Renal cortical epithelial cell (primary cell): ENCODE results near the gene COA8. TPM values are rescaled to one million over a fixed set of nuclear protein-coding genes. Genes with fewer than 3 reads are reported as not detected.
A peak's percentile ranks its signal among the peaks of the same experiment; 100 is the strongest.

ENCODE experiments used
- DNase-seq: peaks from one replicate; pipeline ENCODE4 v3.0.0-alpha.2; 2011; ENCODE audit warnings: low read depth
- total RNA-seq: library from RNA; depleted of rRNA; stranded (reverse); fragments of >200 nt; gene quantifications from 2 replicates; pipeline ENCODE4 v1.2.3, GENCODE V29; 2014

COA8 gene
- total RNA-seq, 1 donor from 2014 or later = 31.1 TPM

DNA sequence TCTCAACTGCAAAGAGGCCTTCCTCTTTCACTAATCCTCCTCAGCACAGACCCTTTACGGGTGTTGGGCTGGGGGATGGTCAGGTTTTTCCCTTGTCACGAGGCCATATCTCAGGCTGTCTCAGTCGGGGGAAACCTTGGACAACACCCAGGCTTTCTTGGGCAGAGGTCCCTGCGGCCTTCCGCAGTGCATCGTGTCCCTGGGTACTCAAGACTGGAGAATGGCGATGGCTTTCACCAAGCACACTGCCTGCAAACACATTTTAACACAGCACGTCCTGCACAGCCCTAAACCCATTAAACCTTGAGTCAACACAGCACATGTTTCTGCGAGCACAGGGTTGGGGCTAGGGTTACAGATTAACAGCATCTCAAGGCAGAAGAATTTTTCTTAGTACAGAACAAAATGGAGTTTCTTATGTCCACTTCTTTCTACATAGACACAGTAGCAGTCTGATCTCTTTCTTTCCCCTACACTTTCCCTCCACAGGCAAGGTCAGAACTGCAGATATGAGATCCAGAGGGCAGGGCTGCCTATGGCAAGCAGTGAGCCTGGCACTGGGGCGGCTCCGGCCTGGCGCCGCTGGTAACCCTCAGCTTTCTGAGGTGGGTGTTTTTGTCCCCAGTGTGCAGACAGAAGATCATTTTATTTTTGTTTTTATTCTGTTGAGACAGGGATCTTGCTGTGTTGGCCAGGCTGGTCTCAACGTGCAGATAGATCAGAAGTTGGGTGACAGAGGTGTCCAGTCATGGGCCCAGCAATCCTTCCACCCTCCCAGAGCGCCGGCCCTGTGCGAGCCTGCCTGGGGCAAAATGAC is 37.1 kb upstream of the COA8 start:
- DNase-seq = peak; percentile 76

DNA sequence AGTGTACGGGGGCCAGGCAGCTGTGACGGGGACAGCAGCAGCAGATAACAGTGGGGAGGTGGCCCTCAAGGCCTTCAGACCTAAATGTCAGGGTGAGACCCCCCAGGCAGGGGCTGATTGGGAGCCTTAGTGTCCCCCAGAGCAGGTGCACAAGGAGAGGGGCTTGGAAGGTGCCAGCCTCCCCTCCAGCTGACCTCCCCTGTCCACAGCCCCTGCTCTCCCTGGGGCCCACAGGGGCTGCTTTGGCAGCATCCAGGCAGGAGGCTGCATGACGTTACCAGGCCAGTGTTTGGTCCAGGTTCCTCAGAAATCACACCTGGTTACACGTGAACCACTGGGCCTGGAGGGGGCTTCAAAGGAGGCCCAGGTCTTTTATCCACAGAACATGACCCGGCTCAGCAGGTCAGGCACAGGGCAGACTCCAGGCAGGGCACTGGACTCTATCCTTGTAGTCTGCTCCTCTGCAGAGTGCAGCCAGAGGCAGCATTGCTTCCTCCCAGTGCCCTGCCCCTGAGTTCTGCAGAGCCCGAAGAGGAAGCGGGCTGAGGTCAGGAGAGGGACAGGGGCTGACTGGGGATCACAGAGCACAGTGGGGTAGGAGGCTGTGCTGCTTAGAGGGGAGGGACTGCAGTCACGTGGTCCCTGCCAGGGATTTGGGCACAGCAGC is 36.4 kb upstream of the COA8 start:
- no peak for DNase-seq

DNA sequence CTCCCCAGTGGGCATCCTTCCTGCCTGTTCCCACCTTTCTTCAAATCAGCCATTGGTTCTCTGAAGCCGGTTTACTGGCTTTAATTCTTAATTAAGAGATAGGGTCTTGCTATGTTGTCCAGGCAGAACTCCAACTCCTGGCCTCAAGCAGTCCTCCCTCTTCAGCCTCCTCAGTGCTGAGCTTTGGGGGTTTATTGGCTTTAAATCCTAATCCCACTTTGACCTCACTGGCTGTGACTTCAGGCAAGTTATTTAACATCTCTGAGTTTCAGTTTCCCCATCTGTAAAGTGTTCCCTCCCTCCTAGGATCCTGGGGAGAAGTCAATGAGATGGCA is 35.9 kb upstream of the COA8 start:
- DNase-seq = no peak

DNA sequence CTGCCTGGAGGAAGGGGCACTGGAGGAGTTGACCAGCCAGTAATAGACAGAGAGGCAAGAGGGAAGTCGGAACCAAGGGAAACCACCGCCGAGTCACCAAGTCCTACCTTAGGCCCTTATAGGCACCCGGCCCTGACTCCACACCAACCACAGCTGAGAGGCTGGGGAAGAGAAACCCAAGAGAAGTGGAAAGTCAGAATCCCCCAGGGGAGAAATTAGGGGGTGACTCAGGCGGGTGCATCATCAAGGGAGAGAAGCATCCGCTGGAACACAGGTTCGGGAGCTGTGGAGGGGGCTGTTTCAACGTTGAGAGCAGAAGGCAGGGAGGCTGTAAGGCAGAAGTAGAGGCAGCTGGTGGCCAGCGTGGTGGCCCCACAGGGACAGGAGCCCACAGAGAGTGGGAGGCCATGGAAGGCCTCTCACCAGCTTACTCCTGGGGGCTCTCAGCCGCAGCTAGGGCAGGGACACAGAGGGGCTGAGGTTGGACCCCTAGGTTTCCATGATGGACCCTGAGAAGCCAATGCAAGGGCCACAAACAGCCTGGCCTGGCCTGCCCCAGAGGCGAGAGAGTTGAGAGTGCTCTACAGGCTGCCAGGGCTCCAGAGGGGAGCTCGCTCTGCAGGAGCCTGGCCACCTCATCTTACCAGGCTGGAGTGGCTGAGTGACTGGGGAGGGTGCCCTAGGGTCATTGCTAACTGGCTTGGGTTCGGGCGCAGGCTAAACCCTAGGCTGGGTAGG is 35.2 kb upstream of the COA8 start:
- DNase-seq = peak; percentile 43

DNA sequence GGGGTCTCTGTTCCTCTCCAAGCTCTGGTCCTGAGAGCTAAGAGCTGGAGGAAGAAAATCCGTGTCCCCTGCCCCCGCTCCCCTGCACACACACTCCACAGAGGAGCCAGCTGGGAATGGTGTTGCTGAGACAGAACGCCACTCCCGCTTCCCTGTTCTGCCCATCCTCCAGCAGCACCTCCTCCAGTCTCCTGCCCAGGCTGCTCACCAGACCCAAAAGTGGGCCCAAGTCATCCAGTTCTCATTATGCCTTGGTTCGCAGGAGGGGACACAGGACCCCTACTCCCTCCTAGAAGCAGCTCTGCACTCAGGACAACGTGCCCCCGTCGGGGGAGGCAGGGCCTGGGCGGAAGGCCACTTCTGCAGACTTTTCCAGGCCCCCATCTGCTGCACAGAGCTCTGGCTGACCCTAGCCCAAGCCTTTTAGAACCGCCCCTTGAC is 34.6 kb upstream of the COA8 start:
- DNase-seq = peak; percentile 27

DNA sequence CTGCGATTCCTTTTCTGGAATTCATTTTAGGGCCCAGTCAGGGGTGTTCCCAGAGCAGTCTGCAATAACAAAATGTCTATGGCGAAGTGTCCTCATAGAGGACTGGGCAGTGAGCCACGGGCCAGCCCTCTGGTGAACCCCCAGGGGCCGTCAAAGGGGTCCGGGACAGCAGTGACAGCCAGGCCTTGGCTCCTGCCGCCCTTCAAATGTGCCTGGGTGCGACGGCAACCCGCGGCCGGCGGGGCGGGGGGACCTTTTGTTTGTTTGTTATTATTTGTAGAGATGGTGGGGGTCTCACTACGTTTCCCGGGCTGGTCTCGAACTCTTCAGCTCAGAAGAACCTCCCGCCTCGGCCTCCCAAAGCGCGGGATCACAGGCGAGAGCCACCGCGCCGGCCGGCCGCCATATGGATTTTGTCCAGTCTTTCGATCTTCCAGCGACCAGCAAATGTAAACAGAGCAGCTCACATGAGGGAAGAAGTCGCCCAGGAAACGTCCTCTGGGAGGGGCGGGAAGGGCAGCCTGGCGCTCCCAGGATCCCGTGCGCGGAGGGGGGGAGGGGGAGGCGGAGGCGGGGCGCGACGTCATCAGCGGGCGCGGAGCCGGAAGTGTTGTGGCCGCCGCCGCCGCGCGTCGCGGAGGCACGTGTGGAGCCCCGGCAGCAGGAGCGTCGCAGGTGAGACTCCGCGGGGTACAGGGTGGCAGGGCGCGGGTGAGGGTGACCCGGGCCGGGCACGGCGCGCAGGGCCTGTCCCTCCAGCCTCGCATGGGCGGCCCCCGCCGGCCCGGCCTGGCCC is 34.0 kb upstream of the COA8 start, which contains the start of gene TRMT61A:
Gene TRMT61A (plus strand): TSS at position 610 of the 796 bp plus-strand sequence. CDS start 783 bp downstream, outside the sequence.
- DNase-seq = peak; percentile 78

DNA sequence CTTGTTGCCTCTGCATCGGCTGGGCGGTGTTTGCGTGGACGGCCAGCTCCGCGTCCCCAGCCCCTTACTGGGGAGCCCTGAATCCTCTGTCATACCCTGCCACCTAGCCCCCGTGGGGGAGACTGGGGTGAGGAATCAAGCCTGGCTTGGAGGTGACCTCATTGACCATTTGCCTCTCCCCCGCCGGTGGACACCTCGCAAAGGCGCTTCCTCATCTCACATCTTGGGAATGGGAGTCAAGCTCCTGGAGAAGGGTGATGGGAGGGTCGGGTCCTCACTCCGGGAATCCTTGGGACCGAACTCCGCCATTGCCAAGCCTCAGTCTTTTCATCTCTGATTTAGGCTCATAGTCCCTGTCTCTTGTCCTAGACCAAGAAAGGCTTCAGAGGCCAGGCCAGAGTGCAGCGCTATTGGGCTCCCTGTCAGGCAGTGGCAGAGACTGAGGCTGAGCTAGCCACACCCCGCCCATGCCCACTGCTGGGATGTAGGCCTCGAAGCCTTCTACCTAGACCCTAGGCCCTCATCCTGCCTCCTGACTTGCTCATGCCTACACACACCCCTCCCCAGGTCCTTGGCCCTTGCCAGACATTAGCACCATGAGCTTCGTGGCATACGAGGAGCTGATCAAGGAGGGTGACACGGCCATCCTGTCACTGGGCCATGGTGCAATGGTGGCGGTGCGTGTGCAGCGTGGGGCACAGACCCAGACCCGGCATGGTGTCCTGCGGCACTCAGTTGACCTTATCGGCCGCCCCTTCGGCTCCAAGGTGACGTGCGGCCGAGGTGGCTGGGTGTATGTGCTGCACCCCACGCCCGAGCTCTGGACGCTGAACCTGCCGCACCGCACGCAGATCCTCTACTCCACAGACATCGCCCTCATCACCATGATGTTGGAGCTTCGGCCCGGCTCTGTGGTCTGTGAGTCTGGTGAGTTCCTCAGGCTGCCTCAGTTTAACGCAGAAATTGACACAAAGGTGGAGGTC is 33.1 kb upstream of the COA8 start:
- no peak for DNase-seq

DNA sequence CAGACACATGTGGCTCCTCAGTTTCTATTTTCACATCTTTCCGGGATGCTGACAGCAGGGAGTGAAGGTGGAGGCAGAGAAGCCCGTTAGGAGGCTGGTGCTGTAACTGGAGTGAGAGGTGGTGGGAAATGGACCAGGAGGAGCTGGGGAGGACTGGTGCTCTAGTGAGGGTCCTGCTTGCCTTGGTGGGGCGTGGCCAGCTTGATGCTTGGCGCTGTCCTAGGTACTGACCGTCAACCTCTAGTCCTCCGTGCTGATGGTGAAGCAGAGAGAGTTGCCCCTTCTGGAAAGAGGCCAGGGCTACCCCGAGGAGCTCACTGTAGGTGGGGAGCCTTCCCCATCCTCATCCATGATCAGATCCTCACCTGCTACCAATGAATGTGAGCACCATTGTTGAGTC is 32.4 kb upstream of the COA8 start:
- DNase-seq = no peak

DNA sequence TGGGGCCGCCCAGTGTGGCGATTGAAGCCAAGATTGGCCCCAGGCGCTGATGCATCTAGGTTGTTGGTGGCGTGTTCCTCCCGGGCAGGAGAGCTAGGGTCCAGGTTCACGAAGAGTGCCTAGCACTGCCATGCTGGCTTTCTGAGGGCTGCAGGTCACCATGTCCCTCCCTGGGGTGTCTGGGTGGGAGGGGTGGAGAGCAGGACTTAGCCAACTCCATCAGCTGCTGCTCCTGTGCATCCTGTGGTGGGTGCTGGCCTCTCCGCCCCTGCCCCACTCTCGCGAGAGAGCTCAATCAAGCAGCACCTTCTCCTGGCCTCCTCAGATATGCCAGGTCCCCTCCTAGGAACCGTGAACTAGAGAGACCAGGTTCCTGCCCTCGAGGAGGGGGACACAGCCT is 31.9 kb upstream of the COA8 start:
- no peak for DNase-seq

DNA sequence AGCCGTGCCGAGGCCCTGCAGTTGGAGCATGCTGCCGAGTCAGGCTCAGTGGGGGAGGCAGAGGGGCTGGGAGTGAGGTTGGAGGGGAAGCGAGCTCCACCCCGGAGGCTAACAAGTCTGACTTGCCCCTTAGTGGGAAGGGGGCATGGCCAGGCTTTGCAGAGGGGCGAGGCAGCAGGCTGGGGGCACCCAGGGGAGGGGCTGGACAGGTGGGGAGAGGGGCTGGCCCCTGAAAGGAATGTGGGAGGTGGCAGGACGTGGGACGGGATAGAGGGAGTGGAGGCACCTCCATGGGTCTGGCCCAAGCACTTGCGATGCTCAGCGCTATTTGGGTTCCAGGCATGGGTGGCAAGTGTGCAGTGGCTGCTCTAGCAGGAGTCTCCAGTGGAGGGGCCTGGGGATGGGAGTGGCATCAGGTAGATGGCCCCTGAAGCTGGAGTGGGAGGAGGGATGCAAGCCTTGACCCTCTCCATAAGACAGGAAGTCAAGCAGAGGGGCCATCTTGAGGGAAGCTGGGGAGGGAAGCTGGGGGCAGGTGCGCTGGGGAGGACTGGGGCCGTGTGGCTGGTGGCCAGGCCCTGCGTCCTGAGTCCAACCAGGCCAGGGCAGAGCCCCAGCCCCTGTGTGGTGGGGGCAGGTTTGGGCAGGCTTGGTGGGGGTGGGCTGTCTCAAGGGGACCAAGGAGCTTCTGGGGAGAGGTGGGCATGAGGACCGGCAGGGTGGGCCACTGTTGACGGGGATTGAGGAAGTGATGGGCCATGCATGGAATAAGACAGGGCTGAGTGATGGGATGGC is 31.1 kb upstream of the COA8 start:
- no peak for DNase-seq

DNA sequence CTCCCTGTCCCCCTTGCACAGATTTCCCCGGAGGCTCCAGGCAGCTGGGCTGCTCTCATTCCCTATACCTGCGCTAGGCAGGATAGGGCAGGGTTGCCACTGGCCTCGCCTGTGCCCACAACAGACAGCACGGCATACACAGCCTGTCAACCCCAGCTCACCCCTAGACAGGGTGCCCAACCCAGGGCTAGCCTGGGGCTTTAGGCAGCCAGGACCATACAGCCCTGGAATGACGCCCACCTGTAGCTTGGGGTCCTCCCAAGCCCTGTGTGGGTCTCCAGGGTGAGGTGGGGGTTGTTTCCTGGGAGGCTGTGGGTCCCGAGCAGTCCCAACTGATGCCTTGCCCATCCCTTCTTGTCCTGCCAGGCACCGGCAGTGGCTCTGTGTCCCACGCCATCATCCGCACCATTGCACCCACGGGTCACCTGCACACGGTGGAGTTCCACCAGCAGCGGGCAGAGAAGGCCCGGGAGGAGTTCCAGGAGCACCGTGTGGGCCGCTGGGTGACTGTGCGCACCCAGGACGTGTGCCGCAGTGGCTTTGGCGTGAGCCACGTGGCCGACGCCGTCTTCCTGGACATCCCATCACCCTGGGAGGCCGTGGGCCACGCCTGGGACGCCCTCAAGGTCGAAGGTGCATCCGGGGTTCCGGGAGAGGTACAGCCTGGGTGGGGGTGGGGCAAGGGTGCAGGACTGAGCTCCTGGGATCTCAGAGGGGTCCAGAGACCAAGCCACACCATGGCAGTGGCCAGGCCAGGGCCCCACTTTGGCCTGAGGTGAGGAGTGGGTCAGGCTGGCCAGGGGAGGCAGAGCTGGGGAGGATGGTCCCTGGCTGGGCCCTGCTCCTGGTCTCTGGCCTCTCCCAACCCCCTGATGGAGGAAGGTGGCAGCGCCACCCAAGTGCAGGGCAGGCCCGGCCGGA is 30.3 kb upstream of the COA8 start:
- no peak for DNase-seq

DNA sequence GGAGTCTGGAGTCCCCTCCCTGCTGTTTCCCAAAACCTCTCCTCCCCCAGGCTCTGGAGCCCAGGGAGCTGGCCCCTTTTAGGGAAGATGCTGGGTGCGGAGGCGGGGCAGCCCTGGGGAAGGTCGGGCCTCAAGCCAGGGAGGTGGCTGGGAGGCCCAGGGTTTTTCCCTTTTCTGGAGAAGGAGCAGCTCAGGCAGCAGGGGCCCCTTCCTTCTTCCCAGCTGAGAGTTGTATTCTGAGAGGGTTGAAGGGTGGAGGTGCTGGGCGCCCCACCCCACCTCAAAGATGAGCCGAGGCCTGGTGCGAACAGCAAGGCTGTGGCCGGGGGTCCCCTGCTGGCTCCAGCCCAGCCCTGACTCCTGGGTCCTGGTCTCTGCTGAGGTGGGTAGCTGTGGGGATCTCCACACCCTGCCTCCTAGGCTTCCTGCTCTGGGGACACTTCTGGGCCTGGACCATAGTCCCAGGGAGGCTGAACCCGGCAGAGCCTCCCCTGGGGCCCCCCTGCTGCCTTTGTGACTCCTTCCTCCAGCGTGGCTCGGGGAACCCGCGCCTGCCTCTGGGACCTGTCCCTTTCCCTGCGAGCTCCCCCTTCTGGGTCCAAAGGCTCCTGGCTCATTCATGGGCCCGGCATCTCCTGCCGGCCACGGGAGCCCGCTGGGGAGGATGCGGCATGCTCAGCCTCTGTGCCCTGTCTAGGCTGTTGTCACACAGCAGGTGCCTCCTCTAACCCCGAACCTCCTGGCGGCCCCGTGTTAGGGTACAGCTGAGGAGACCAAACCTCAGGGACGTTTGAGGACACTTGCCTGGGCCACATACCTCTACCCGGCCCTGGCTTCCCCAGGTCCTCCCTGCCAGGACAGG is 29.4 kb upstream of the COA8 start:
- no peak for DNase-seq

DNA sequence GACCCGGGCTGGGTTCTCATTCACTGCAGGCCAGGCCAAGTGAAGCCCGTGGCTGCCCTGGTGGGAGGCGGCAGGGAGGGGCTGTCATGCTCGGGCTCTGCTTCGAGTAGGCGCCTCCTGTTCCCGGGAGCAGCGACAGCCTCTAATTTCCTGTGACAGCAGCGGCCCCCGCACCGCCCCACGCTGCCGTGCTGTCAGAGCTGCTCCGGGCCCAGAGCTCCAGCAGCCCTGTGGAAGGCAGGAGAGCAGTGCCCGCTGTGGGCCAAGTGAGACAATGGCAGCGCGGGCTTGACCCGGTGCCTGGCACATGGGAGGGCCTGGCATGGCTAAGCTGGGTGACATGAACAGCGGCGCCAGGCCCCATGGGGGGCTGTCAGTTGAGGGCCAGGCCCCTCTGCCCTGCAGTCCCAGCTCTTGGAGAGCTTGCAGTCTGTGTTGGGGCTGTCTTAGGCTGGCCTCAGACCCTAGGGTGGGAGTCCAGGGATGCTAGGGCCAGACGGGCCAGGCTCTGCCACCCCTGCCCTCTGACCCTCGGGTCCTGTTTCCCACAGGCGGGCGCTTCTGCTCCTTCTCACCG is 28.7 kb upstream of the COA8 start:
- no peak for DNase-seq

DNA sequence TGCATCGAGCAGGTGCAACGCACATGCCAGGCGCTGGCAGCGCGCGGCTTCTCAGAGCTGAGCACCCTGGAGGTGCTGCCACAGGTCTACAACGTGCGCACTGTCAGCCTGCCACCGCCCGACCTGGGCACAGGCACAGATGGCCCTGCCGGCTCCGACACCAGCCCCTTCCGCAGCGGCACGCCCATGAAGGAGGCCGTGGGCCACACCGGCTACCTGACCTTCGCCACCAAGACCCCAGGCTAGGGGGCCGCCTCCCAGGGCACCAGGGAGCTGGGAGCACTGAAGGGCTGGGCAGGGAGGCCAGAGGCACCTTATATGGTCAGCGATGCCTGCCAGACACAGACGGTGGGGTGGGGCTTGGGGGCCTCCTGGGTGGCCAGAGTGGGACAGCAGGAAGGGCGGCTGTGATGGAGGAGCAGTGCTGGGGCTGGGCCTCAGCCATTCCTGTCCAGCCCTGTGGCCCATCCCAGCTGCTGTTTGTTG is 28.1 kb upstream of the COA8 start:
- DNase-seq = no peak

DNA sequence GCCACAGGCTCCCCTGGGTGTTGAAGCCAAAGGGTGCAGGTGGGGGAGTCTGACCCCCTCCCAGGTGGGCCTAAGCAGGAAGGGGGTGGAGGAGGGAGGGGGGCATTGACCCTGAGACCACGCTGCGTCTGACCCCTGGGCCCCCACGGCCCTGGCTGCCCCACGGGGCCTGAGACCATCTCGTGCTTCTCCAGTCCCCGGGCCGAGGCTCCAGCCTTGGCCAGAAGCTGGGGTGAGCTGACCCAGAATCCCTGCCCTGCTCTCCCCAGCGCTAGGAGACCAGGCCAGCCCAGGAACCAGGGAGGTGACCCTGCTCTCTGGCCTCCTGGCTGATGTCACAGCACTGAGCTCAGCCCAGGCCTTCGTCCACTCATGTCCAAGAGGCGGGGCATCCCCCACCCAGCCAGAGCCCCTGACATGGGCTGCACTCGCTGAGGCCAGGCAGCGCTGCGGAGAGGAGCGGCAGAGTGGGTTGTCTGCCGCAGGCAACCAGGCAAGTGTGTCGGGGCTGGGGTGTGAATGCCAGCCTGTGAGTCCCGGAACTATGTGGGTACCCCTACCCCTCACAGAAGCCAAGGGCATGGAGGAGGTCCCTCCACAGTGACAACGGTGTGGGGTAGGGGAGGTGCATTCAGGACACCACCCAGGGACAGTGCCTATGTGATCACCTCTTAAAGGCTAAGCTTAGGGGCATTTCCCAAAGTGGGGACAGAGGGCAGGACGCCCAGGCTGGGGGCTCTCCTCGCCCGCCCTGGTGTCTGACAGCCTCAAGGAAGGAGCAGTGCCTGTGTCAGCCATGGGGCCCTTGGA is 27.5 kb upstream of the COA8 start:
- no peak for DNase-seq

DNA sequence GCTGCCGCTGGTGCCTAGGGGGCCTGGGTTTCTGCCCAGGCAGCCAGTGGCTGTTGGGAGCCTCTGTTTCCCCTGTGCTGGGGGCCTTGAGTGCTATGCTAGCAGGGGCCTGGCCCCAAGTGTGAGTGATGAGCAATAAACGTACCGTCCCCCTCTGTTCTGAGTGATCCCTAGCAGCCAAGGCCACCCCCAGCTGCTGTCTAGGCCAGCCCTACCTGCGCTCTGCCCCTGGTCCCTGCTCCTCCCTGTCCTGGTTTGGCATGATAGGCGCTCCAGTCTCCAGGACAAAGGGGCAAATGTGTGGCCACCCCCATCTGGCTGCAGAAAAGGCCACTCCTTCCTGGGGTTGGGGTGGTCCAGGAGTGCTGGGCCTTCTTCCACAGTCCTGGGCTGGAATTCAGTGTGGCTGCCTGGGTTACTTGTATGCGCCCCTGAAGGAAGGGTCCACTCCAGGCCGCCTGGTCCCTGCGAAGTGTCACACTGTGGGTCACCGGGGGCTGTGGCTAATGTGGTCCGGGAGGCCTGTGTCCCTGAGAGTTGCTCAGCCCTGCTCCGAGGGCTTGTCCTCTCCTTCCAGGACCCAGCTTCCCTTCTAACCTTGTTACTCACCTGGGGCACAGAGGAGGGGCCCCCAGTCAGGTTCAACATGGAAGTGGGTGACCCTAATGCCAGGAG is 26.7 kb upstream of the COA8 start:
- DNase-seq = no peak
